IPS-15b (cell line): ENCODE data around the gene HDAC1.

Experiments
- H3K27me3 ChIP-seq: one replicate; pipeline ENCODE4 v1.6.1; 2013; ENCODE audit warnings: low read length; ENCODE audit not compliant: control insufficient read depth, insufficient read depth
- H3K36me3 ChIP-seq: one replicate; pipeline ENCODE4 v1.6.1; 2013; ENCODE audit warnings: low read length; ENCODE audit not compliant: control insufficient read depth, insufficient read depth
- H3K4me1 ChIP-seq: one replicate; pipeline ENCODE4 v1.6.1; 2013; ENCODE audit warnings: mild to moderate bottlenecking, low read length; ENCODE audit not compliant: control insufficient read depth, insufficient read depth
- H3K4me3 ChIP-seq: one replicate; pipeline ENCODE4 v1.5.1; 2013; ENCODE audit warnings: low read depth, low read length
- H3K9ac ChIP-seq: one replicate; pipeline ENCODE4 v1.6.1; 2013; ENCODE audit warnings: low read depth, mild to moderate bottlenecking, low read length
- H3K9me3 ChIP-seq: one replicate; pipeline ENCODE4 v1.6.1; 2013; ENCODE audit warnings: mild to moderate bottlenecking, low read length; ENCODE audit not compliant: control insufficient read depth, insufficient read depth

The HDAC1 gene

DNA sequence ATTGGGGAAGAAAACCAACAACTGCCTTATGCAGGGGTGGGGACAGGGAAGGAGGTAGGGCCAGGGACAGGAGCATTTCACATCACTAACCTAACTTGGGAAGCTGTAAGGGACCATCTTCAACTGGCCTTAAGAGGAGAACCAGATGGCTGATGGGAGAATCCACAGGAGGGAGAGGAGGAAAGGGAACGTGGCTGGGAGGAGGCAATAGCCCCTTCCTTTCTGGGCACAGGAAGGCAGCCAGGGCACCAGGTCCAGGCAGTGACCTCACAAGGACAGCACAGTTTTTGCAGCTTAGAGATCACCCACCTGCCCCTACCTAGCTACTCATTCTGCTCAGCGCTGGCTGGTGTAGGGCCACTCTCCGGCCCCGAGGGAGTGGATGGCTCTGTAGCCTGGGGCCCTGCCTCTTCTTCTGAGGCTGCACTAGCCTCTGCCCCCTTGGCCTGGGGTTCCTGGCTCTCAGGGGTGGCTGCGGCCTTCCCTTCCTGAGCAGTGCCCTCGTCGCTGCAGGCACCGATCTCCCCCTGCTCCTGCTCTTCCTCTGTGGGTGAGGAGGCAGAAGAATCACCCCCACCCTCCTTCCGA, 42.5 kb downstream of the HDAC1 start:
- H3K27me3 ChIP-seq: peaks cover 4% of the 10 kb centered on the region
- H3K9ac ChIP-seq: peak overlapping the region; percentile 88
- H3K36me3 ChIP-seq: peaks cover 32% of the 10 kb centered on the region
- no peaks in the 10 kb centered on the region for H3K9me3 ChIP-seq
- H3K4me1 ChIP-seq: peaks cover 12% of the 10 kb centered on the region
- H3K4me3 ChIP-seq: peak overlapping the region; percentile 85

- no peaks in the 10 kb centered on the region for H3K9me3 ChIP-seq
- H3K4me3 ChIP-seq: peak overlapping the region; percentile 85
- H3K4me1 ChIP-seq: peaks cover 12% of the 10 kb centered on the region
- peaks cover 31% of the 10 kb centered on the region for H3K36me3 ChIP-seq
- H3K9ac ChIP-seq: peak overlapping the region; percentile 88
- peaks cover 4% of the 10 kb centered on the region for H3K27me3 ChIP-seq
Measured at GRCh38 chr1:32334864-32335534, 43.1 kb downstream of the HDAC1 start.

GRCh38 chr1:32335535-32335789, 43.6 kb downstream of the HDAC1 start:
- Histone ChIP-seq H3K9me3 (no peaks in the 10 kb centered on the region), H3K4me1 (peaks cover 12% of the 10 kb centered on the region), H3K36me3 (peaks cover 29% of the 10 kb centered on the region), H3K4me3 (peak overlapping the region; percentile 85), H3K9ac (peak overlapping the region; percentile 88), H3K27me3 (peaks cover 4% of the 10 kb centered on the region)

DNA sequence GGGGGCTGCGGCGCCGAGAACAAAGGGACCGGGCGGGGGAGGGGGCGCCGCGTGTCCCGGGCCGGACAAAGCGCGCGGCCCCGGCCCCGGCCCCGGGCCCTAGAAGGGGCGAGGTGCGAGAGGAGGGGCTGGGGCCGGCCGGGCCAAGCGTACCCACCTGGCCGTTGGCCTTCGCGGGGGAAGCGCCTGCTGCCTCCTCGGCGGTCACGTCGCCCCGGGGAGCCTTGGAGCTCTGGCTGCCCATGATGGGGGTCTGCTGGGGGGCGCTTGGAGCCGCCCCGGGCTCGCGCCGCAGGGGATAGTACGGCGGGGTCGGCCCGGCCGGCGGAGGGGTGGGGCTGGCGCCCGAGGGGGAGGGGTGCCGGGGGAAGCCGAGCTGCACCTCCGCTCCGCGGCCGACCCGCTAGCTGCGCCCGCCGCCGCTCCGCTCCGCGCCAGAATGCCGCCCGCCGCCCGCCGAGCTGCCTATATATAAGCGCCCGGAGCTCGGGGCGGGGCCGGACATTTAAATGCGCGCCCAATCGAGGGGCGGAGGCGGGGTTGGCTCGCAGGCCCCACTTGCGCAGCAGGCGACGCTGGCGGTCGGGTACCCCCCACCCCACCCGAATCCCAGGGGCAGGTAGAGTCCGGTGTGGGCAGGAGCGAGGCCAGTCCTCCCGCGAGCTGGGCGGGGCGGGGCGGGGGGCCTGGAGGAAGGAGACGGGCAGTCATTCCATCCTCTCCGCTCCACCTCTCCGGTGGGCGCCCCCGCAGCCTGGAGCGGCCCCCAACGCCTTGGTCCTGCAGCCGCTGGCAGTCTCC, 44.1 kb downstream of the HDAC1 start, which contains the start of gene MARCKSL1:
TSS of gene MARCKSL1 (minus strand) at position 444 of the 801 bp plus-strand sequence. CDS start at position 244, 200 bp downstream.
- Histone ChIP-seq H3K27me3 (peaks cover 4% of the 10 kb centered on the region), H3K9ac (peak within 1 kb of the TSS; percentile 88), H3K4me3 (peak within 1 kb of the TSS; percentile 85), H3K36me3 (peaks cover 25% of the 10 kb centered on the region), H3K4me1 (peaks cover 12% of the 10 kb centered on the region), H3K9me3 (no peaks in the 10 kb centered on the region)

DNA sequence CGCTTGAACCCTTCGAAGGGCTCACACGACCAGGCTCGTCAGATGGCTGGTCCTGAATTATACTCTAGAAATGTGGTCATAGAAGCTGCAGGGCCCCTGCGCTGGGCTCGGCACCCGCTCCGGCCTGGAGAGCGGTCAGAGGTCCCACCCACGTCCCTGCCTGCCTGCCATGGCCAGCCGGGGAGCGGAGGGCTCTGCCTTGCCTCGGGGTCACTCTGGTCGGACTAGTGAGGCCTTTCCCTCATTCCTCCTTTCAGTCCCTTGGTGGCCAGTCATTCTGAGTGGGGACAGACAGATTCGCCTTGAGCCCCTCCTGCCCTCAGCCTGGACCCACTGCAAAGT, 44.7 kb downstream of the HDAC1 start:
- Histone ChIP-seq H3K27me3 (peaks cover 4% of the 10 kb centered on the region), H3K4me3 (peak overlapping the region; percentile 66), H3K4me1 (peaks cover 14% of the 10 kb centered on the region), H3K9me3 (no peaks in the 10 kb centered on the region), H3K9ac (no peak overlapping the region), H3K36me3 (peaks cover 21% of the 10 kb centered on the region)

GRCh38 chr1:32336963-32337675, 45.2 kb downstream of the HDAC1 start:
- H3K4me1 ChIP-seq: peaks cover 14% of the 10 kb centered on the region

GRCh38 chr1:32337855-32338636, 46.2 kb downstream of the HDAC1 start:
- Histone ChIP-seq H3K4me3 (no peak overlapping the region), H3K9ac (no peak overlapping the region), H3K36me3 (peaks cover 9% of the 10 kb centered on the region), H3K9me3 (no peaks in the 10 kb centered on the region), H3K27me3 (peaks cover 4% of the 10 kb centered on the region), H3K4me1 (peaks cover 14% of the 10 kb centered on the region)

More at GRCh38 chr1:32336963-32337675, 45.2 kb downstream of the HDAC1 start:
- peaks cover 17% of the 10 kb centered on the region for H3K36me3 ChIP-seq
- H3K9me3 ChIP-seq: no peaks in the 10 kb centered on the region
- peaks cover 4% of the 10 kb centered on the region for H3K27me3 ChIP-seq
- H3K9ac ChIP-seq: no peak overlapping the region
- peak overlapping the region; percentile 66 for H3K4me3 ChIP-seq

DNA sequence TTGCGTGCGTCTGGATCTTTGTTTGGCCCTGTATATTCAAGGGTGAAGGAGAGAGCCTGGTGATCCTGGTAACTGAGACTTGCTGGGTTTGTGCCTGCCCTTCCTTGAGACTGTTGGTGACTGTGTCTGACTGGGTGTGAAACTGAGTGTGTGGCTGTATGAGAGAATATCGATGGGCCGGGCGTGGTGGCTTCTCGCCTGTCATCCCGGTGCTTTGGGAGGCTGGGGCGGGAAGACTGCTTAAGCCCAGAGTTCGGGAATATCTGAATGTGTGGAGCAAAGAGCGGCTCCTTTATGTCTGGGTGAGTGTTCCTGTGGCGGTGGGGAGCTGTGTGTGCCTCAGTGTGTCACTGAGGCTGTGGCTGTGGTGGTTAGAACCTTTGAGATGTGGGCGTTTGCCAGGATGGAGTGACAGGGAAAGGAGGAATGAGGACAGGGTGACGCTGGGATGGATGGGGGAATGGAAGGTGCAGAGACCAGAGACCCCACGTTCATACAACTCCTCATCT, 46.8 kb downstream of the HDAC1 start:
- H3K9ac ChIP-seq: no peak overlapping the region
- H3K4me1 ChIP-seq: peaks cover 14% of the 10 kb centered on the region
- no peak overlapping the region for H3K4me3 ChIP-seq
- H3K9me3 ChIP-seq: no peaks in the 10 kb centered on the region
- peaks cover 9% of the 10 kb centered on the region for H3K36me3 ChIP-seq
- peaks cover 4% of the 10 kb centered on the region for H3K27me3 ChIP-seq

GRCh38 chr1:32339363-32339978, 47.6 kb downstream of the HDAC1 start:
- no peaks in the 10 kb centered on the region for H3K9me3 ChIP-seq
- H3K4me3 ChIP-seq: no peak overlapping the region
- H3K27me3 ChIP-seq: peaks cover 4% of the 10 kb centered on the region
- H3K9ac ChIP-seq: no peak overlapping the region
- peaks cover 3% of the 10 kb centered on the region for H3K36me3 ChIP-seq
- peaks cover 12% of the 10 kb centered on the region for H3K4me1 ChIP-seq

DNA sequence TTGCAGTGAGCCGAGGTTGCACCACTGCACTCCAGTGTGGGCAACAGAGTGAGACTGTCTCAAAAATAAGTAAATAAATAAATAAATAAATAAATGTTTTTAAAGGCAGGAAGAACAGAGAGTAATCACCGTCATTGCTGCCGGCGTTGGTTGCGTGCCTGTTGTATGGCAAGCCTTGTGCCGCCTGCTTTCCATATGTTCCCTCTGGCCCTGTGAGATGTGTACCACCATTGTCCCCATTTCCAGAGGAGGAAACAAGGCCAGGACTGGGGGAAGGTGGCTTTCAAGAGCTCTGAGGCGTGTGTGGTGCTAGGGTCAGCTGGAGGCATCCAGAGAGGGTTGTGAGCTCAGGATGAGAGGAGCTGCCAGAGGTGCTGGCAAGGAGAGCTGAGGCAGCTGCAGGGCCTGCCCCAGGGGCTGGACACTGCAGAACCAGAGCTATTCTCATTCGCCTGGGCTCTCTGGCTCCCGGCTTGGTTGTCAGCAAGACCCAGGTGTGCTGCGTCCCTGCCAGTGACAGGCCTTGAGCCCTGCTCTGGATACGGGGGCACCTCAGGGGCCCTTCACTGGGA, 49.4 kb downstream of the HDAC1 start:
- Histone ChIP-seq H3K36me3 (no peaks in the 10 kb centered on the region), H3K27me3 (peaks cover 9% of the 10 kb centered on the region), H3K9me3 (no peaks in the 10 kb centered on the region), H3K4me3 (no peak overlapping the region), H3K9ac (no peak overlapping the region), H3K4me1 (peaks cover 12% of the 10 kb centered on the region)
